ENCODE data around the gene TLE6.

GRCh38 chr19:2942928-2943640 lies 34.3 kb upstream of the TLE6 start:
- TF ChIP-seq REST (IDR thresholded peaks at IDR 0.05) = no peak
- TF ChIP-seq, protein P1, sequence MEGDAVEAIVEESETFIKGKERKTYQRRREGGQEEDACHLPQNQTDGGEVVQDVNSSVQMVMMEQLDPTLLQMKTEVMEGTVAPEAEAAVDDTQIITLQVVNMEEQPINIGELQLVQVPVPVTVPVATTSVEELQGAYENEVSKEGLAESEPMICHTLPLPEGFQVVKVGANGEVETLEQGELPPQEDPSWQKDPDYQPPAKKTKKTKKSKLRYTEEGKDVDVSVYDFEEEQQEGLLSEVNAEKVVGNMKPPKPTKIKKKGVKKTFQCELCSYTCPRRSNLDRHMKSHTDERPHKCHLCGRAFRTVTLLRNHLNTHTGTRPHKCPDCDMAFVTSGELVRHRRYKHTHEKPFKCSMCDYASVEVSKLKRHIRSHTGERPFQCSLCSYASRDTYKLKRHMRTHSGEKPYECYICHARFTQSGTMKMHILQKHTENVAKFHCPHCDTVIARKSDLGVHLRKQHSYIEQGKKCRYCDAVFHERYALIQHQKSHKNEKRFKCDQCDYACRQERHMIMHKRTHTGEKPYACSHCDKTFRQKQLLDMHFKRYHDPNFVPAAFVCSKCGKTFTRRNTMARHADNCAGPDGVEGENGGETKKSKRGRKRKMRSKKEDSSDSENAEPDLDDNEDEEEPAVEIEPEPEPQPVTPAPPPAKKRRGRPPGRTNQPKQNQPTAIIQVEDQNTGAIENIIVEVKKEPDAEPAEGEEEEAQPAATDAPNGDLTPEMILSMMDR (IDR thresholded peaks at IDR 0.05; ENCODE audit: low read depth, low read length, missing input control) = no peak
- TF ChIP-seq, protein P2, sequence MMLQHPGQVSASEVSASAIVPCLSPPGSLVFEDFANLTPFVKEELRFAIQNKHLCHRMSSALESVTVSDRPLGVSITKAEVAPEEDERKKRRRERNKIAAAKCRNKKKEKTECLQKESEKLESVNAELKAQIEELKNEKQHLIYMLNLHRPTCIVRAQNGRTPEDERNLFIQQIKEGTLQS (IDR thresholded peaks at IDR 0.05) = no peak

Measured in liver (tissue), 3 donors.